BLaER1 (cell line): Measurements from ENCODE around the gene CHST9.

ENCODE experiments used
- H3K27ac ChIP-seq: shearing (Covaris generic); formaldehyde crosslinking; 2 replicates; pipeline ENCODE4 v1.8.1; 2022
- H3K27me3 ChIP-seq: shearing (Covaris generic); formaldehyde crosslinking; 2 replicates; pipeline ENCODE4 v1.8.1; 2022
- H3K36me3 ChIP-seq: shearing (Covaris generic); formaldehyde crosslinking; 2 replicates; pipeline ENCODE4 v1.8.1; 2022
- H3K4me1 ChIP-seq: shearing (Covaris generic); formaldehyde crosslinking; 2 replicates; pipeline ENCODE4 v1.8.1; 2022
- H3K4me2 ChIP-seq: shearing (Covaris generic); formaldehyde crosslinking; 2 replicates; pipeline ENCODE4 v1.8.1; 2022
- H3K4me3 ChIP-seq: shearing (Covaris generic); formaldehyde crosslinking; 2 replicates; pipeline ENCODE4 v1.8.1; 2022
- H3K9ac ChIP-seq: shearing (Covaris generic); formaldehyde crosslinking; 2 replicates; pipeline ENCODE4 v1.8.1; 2022
- H3K9me3 ChIP-seq: shearing (Covaris generic); formaldehyde crosslinking; 2 replicates; pipeline ENCODE4 v1.8.1; 2022
- H4K20me1 ChIP-seq: shearing (Covaris generic); formaldehyde crosslinking; 2 replicates; pipeline ENCODE4 v1.8.1; 2022
- Cebpa-rat ChIP-seq: shearing (Covaris generic); IDR thresholded peaks from 2 replicates; pipeline ENCODE4 v1.8.1; 2022

CHST9 gene

GRCh38 chr18:27014841-27015240 is 170.3 kb downstream of the CHST9 start:
- Histone ChIP-seq H3K9ac (no peak overlapping the region), H3K4me3 (no peak overlapping the region), H3K4me2 (no peak overlapping the region), H3K36me3 (no peaks in the 10 kb centered on the region), H3K9me3 (no peaks in the 10 kb centered on the region), H3K4me1 (no peaks in the 10 kb centered on the region), H4K20me1 (no peaks in the 10 kb centered on the region), H3K27ac (no peak overlapping the region), H3K27me3 (no peaks in the 10 kb centered on the region)
- no peak for TF ChIP-seq Cebpa-rat

- Histone ChIP-seq H3K4me3 (no peak overlapping the region), H3K27ac (no peak overlapping the region), H3K27me3 (no peaks in the 10 kb centered on the region), H3K36me3 (no peaks in the 10 kb centered on the region), H3K4me2 (no peak overlapping the region), H3K4me1 (no peaks in the 10 kb centered on the region), H3K9me3 (no peaks in the 10 kb centered on the region), H4K20me1 (no peaks in the 10 kb centered on the region), H3K9ac (no peak overlapping the region)
- TF ChIP-seq Cebpa-rat: no peak
Observed at GRCh38 chr18:27010784-27011183, 174.3 kb downstream of the CHST9 start.

- TF ChIP-seq Cebpa-rat: no peak
- Histone ChIP-seq H3K27ac (no peak overlapping the region), H3K4me2 (no peak overlapping the region)
Observed at GRCh38 chr18:27009293-27009692, 175.8 kb downstream of the CHST9 start.

GRCh38 chr18:27008575-27008974 is 176.5 kb downstream of the CHST9 start:
- Histone ChIP-seq H3K36me3 (no peaks in the 10 kb centered on the region), H3K4me1 (no peaks in the 10 kb centered on the region), H3K9me3 (no peaks in the 10 kb centered on the region), H3K9ac (no peak overlapping the region), H3K4me2 (no peak overlapping the region), H4K20me1 (no peaks in the 10 kb centered on the region), H3K27ac (no peak overlapping the region), H3K27me3 (no peaks in the 10 kb centered on the region), H3K4me3 (no peak overlapping the region)
- TF ChIP-seq Cebpa-rat: no peak

More at GRCh38 chr18:27009293-27009692, 175.8 kb downstream of the CHST9 start:
- Histone ChIP-seq H3K36me3 (no peaks in the 10 kb centered on the region), H3K9me3 (no peaks in the 10 kb centered on the region), H4K20me1 (no peaks in the 10 kb centered on the region), H3K9ac (no peak overlapping the region), H3K4me1 (no peaks in the 10 kb centered on the region), H3K27me3 (no peaks in the 10 kb centered on the region), H3K4me3 (no peak overlapping the region)

- H4K20me1 ChIP-seq: no peaks in the 10 kb centered on the region
- no peaks in the 10 kb centered on the region for H3K27me3 ChIP-seq
- H3K4me1 ChIP-seq: no peaks in the 10 kb centered on the region
- H3K36me3 ChIP-seq: no peaks in the 10 kb centered on the region
- no peak overlapping the region for H3K27ac ChIP-seq
- no peak for TF ChIP-seq Cebpa-rat
- no peak overlapping the region for H3K4me3 ChIP-seq
- H3K4me2 ChIP-seq: no peak overlapping the region
- H3K9me3 ChIP-seq: no peaks in the 10 kb centered on the region
- H3K9ac ChIP-seq: no peak overlapping the region
Observed at GRCh38 chr18:27007880-27008279, 177.2 kb downstream of the CHST9 start.

GRCh38 chr18:27005589-27005988 is 179.5 kb downstream of the CHST9 start:
- Histone ChIP-seq H3K9me3 (no peaks in the 10 kb centered on the region), H3K36me3 (no peaks in the 10 kb centered on the region), H3K4me1 (no peaks in the 10 kb centered on the region)

GRCh38 chr18:27004056-27004829 is 180.9 kb downstream of the CHST9 start:
- H3K27ac ChIP-seq: no peak overlapping the region
- no peaks in the 10 kb centered on the region for H3K4me1 ChIP-seq
- no peak overlapping the region for H3K9ac ChIP-seq
- no peaks in the 10 kb centered on the region for H4K20me1 ChIP-seq
- H3K4me2 ChIP-seq: no peak overlapping the region
- no peak overlapping the region for H3K4me3 ChIP-seq
- TF ChIP-seq Cebpa-rat: no peak
- H3K27me3 ChIP-seq: no peaks in the 10 kb centered on the region
- no peaks in the 10 kb centered on the region for H3K36me3 ChIP-seq
- no peaks in the 10 kb centered on the region for H3K9me3 ChIP-seq

More at GRCh38 chr18:27005589-27005988, 179.5 kb downstream of the CHST9 start:
- TF ChIP-seq Cebpa-rat: no peak
- Histone ChIP-seq H3K9ac (no peak overlapping the region), H3K27me3 (no peaks in the 10 kb centered on the region), H4K20me1 (no peaks in the 10 kb centered on the region), H3K4me3 (no peak overlapping the region), H3K4me2 (no peak overlapping the region), H3K27ac (no peak overlapping the region)

- Histone ChIP-seq H3K4me3 (no peak overlapping the region), H4K20me1 (no peaks in the 10 kb centered on the region), H3K4me2 (no peak overlapping the region), H3K36me3 (no peaks in the 10 kb centered on the region), H3K9me3 (no peaks in the 10 kb centered on the region), H3K27me3 (no peaks in the 10 kb centered on the region), H3K4me1 (no peaks in the 10 kb centered on the region), H3K9ac (no peak overlapping the region), H3K27ac (no peak overlapping the region)
- TF ChIP-seq Cebpa-rat: no peak
Observed at GRCh38 chr18:26999797-27000196, 185.3 kb downstream of the CHST9 start.

GRCh38 chr18:26993568-26993967 is 191.5 kb downstream of the CHST9 start:
- Histone ChIP-seq H3K4me2 (no peak overlapping the region), H3K9ac (no peak overlapping the region), H4K20me1 (no peaks in the 10 kb centered on the region), H3K36me3 (no peaks in the 10 kb centered on the region), H3K4me1 (no peaks in the 10 kb centered on the region), H3K9me3 (peaks cover 6% of the 10 kb centered on the region; the same call in 1 of the 2 replicates), H3K27ac (no peak overlapping the region), H3K27me3 (no peaks in the 10 kb centered on the region), H3K4me3 (no peak overlapping the region)
- TF ChIP-seq Cebpa-rat: no peak

GRCh38 chr18:26992926-26993325 is 192.2 kb downstream of the CHST9 start:
- Histone ChIP-seq H3K4me2 (no peak overlapping the region), H3K4me3 (no peak overlapping the region), H3K9ac (no peak overlapping the region), H4K20me1 (no peaks in the 10 kb centered on the region), H3K27me3 (no peaks in the 10 kb centered on the region), H3K36me3 (no peaks in the 10 kb centered on the region), H3K9me3 (peaks cover 6% of the 10 kb centered on the region; the same call in 1 of the 2 replicates), H3K27ac (no peak overlapping the region), H3K4me1 (no peaks in the 10 kb centered on the region)
- no peak for TF ChIP-seq Cebpa-rat
